GM20431 (cell line): ENCODE results near the gene ETFBKMT.
"Not testable (repeated sequence)": the region's sequence is repeated elsewhere in the genome, so short reads cannot be mapped to it uniquely, and the experiment has no call there.

Experiments used
- in situ Hi-C: fragments of 300-500 bp; cut with MseI, MboI; formaldehyde crosslinking; loops from one replicate; pipeline ENCODE4 v1.15.0; 2020; ENCODE audit warnings: low sequenced_read_pairs; ENCODE audit not compliant: unreplicated experiment

The ETFBKMT gene

DNA sequence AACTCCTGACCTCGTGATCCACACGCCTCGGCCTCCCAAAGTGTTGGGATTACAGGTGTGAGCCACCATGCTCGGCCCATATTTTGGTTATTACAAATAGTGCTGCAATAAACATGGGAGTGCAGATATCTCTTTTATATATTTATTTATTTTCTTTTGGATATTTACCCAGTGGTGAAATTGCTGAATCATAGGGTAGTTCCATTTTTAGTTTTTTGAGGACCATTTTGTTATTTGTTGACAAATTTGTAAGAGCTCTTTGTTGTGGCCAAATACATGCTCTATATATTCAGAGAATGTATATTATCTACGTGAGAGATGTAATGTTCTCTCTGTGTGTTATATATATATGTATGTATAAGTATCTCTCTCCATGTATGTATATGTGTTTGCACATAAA lies 53.4 kb downstream of the ETFBKMT start:
- in situ Hi-C loops = no loop called here

DNA sequence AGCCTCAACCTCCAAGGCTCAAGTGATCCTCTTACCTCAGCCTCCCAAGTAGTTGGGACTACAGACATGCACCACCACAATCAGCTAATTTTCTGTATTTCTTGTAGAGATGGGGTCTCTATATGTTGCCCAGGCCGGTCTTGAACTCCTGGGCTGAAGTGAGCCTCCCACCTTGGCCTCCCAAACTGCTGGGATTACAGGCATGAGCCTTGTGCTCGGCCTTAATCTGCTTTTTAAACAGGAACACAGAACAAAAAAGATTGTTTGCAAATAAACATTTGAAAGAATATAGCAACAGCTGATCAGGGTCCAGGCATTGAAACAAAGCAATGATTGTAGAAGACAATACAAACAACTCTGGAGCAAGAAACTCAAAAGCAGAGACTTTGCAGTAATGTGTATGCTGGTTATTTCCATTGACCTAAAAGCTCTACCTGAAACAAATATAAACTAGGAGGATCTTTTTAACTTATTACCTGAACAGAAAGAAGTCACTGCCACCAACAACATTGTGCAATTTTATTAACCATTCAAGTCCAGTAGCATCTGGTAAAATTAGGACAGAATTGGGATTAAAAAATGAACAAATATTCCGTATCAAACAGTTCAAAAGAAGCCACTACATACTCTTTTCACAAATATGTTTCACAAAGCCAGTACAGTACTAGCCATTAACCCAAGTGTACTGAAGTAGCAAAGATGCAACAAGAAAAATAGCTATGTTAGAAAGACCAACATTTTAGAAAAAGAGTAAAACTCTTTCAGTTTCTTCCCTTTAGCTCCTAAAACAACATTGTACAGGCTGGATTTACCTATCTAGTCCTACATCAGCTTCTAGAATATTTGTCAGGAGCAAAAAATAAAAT lies 55.2 kb downstream of the ETFBKMT start:
- in situ Hi-C loops = no loop called here

DNA sequence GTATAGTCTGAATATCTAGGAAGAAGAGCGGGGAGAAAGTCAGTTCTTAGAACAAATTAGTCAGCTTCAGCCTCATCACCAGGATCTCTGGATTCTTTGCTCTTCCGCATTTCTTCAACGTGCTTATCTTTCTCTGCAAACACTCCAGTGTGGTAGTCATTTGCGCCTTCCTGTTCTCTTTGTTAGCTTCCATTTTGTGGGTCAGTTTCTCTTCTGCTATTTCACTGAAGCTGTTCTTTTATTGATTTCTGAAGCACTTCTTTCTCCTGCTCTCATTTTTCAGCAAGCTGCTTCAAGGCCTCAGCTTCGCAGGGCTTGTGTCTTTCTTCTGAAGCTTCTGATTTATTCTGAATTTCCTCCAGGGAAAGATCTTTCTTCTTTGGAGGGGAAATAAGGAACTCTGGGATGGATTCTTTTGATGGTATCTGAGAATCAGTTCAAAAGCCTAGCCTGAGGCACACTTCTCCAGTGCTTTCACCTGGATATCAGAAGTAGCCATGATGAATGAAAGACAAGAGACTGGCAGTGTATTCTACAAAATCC lies 55.9 kb downstream of the ETFBKMT start:
- in situ Hi-C loops = no loop called here

DNA sequence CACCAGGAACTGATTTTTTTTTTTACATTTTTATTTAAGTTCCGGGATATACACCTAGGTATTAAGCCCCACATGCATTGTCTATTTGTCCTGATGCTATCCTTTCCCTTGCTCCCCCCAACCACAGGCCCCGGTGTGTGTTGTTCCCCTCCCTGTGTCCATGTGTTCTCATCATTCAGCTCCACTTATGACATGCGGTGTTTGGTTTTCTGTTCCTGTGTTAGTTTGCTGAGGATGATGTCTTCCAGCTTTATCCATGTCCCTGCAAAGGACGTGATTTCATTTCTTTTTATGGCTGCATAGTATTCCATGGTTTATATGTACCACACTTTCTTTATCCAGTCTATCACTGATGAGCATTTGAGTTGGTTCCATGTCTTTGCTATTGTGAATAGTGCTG lies 57.5 kb downstream of the ETFBKMT start:
- in situ Hi-C loops = not testable (repeated sequence)

DNA sequence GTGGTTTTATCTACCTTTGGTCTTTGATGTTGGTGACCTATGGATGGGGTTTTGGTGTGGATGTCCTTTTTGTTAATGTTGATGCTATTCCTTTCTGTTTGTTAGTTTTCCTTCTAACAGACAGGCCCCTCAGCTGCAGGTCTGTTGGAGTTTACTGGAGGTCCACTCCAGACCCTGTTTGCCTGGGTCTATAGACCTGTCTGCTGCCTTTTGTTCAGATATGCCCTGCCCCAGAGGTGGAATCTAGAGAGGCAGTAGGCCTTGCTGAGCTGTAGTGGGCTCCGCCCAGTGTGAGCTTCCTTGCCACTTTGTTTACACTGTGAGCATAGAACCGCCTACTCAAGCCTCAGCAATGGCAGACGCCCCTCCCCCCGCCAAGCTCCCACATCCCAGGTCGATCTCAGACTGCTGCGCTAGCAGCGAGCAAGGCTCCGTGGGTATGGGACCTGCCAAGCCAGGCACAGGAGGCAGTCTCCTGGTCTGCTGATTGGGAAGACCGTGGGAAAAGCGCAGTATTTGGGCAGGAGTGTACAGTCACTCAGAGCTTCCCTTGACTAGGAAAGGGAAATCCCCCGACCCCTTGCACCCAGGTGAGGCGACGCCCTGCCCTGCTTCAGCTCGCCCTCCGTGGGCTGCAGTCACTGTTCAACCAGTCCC lies 59.2 kb downstream of the ETFBKMT start:
- in situ Hi-C loops = not testable (repeated sequence)

DNA sequence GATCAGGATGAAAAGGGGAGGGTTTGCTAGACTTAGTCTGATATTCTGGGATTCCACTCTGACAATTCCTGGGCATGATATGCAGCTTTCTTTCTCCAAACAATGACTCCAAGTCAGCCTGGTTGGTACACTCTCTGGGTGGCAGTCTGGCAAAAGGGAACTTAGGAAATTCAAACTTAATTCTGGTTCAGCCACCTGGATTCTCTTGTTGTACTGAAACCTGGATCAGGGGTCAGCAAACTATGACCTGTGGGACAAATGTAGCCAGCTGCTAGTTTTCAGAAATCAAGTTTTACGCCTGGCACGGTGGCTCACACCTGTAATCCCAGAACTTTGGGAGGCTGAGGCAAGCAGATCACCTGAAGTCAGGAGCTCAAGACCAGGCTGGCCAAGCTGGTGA lies 63.1 kb downstream of the ETFBKMT start:
- in situ Hi-C loops = no loop called here
